HG03135 (cell line): Measurements from ENCODE around the gene AGRN.
A peak's percentile ranks its signal among the peaks of the same experiment; 100 is the strongest.
"Not testable (repeated sequence)": the region's sequence is repeated elsewhere in the genome, so short reads cannot be mapped to it uniquely, and the experiment has no call there.

Experiments
- ATAC-seq: cut with Tn5 transposase; IDR thresholded peaks from one replicate; pipeline ENCODE4 v1.9.1; 2021; ENCODE audit warnings: mild to moderate bottlenecking, moderate library complexity; ENCODE audit not compliant: unreplicated experiment

The AGRN gene

DNA sequence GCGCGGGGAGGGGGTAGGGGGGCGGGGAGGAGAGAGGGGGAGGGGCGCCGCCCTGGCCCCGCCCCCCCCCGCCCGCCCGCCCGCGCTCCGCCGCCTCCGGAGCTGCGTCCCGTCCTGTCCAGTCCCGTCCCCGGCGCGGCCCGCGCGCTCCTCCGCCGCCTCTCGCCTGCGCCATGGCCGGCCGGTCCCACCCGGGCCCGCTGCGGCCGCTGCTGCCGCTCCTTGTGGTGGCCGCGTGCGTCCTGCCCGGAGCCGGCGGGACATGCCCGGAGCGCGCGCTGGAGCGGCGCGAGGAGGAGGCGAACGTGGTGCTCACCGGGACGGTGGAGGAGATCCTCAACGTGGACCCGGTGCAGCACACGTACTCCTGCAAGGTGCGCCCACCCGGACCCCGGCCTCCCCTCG lies at the start of gene AGRN:
Gene AGRN (plus strand): TSS at position 121 of the 405 bp plus-strand sequence. CDS start 53 bp downstream, at position 174.
- ATAC-seq: peak; percentile 33

DNA sequence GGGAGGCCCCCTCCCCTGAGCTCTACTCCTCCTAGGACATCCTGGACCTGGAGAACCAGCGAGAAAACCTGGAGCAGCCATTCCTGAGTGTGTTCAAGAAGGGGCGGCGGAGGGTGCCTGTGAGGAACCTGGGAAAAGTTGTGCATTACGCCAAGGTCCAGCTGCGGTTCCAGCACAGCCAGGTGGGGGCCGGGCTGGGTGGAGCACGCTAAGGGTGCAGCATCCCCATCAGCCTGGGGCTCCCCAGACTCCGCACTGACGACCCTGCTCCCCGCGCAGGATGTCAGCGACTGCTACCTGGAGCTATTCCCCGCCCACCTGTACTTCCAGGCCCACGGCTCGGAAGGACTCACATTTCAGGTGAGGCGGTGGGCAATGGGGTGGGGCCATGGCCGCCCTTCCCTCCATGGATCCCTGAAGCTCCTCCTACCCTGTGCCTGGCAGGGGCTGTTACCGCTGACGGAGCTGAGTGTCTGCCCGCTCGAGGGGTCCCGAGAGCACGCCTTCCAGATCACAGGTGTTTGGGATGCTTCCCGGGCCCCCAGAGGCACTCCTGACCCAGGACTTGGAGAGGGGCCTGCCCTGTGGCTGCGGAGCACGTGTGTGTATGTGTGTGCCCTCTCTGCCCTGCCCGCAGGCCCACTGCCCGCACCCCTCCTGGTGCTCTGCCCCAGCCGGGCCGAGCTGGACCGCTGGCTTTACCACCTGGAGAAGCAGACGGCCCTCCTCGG lies 49.5 kb upstream of the AGRN start:
- no peak for ATAC-seq

GRCh38 chr1:970973-971730 lies 48.8 kb upstream of the AGRN start:
- ATAC-seq: no peak

- ATAC-seq: no peak
Observed at GRCh38 chr1:971751-972506, 48.0 kb upstream of the AGRN start.

GRCh38 chr1:972726-973458 lies 47.0 kb upstream of the AGRN start:
- ATAC-seq: no peak

GRCh38 chr1:973459-974292 lies 46.2 kb upstream of the AGRN start:
- ATAC-seq: no peak

- no peak for ATAC-seq
Observed at GRCh38 chr1:974293-974640, 45.7 kb upstream of the AGRN start.

DNA sequence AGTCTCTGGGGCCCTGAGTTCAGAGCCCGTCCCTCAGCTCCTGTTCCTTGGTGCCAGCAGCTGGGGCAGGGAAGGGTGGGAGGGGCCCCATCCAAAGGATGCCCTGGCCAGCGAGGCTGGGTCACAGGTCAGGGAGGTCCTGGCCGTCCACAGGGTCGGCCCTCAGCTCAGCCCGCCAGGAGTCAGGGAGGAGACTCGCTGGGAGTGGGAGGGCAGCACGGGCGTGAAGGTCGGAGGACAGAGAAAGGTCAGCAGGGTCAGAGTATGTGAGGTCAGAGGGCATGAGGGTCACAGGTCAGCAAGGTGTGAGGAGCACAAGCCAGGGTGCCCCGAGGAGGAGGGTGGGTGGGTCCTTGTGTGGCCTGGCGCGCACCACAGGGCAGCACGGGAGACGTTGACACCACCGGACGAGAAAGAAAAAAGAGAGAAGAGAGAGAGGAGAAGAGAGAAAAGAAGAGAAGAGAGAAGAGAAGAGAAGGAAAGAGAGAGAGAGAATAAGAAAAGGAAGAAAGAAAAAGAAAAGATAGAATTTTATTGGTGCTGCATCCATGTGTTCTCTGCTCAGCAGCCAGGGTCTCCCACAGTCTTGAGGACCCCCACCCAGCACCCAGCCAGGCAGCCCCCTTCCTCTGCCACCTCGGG lies 45.1 kb upstream of the AGRN start:
- ATAC-seq: no peak

GRCh38 chr1:975365-975764 lies 44.6 kb upstream of the AGRN start:
- ATAC-seq: no peak

DNA sequence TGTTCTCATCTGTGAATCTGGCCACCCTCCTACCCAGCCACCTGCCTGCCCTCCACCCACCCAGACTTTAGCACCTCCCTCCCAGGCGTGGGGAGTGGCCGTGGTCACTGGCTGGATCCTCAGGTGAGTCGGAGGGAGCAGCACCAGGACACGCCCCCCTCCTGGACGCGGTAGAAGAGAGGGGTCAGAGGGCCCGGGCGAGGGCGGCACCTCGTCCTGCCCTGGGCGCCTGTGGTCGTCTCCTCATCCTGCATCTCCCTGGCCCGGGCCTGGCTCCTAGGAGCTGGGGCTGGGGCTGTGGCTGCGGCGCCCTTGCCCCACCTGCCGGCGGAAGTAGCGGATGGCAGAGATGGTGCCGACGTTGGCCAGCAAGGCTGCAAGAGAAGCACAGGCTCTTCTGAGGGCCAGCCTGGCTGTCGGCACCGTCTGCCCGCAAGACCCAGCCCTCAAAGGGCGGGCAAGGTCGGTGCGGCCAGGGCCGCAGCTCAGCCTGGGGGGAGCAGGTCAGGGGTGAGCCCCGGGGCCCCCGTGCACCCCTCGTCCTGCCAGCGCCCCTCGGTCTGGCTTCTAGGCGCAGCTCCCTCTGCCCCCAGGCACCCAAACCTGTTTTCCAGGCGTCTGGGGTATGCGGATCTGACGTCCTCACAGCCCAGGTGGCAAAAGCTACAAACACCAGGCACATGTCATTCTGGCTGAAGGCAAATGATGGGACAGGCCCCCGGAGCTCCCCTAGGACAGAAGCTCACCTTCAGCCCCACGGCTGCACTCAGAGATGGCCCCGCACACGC lies 43.8 kb upstream of the AGRN start:
- peak; percentile 49 for ATAC-seq

DNA sequence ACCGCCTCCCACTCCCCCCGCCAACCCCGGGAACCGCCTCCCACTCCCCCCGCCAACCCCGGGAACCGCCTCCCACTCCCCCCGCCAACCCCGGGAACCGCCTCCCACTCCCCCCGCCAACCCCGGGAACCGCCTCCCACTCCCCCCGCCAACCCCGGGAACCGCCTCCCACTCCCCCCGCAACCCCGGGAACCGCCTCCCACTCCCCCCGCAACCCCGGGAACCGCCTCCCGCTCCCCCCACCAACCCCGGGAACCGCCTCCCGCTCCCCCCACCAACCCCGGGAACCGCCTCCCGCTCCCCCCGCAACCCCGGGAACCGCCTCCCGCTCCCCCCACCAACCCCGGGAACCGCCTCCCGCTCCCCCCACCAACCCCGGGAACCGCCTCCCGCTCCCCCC lies 43.1 kb upstream of the AGRN start:
- not testable (repeated sequence) for ATAC-seq

DNA sequence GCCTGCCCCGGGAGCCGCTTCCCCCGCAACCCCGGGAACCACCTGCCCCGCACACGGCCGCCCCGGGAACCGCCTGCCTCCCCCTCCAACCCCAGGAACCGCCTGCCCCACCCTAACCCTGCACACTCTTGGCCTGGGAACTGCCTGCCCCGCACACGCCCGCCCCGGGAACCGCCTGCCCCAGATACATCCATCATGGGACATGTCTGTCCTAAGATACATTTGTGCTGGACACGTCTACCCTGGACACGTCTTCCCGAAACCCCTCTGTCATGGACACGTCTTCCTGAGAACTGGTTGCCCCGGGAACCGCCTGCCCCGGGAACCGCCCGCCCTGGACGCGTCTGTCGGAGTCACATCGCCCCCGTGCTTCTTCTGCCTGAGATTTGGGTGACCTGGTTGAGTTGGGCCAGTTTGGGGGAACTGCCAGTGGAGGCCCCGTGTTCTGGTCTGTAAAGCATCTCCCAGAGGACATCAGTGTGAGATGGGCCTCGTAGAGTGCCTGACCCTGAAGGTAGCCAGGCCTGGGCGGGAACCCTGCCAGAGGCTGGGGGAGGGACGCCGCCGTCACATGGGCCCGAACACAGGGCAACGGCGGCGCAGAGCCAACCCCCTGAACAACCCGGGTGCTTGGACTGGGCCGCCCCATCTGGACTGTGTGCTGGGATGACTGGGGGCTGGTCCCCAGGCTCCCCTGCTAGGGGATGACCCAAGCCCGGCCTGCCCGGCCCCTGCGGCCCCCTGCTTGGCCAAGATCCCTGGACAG lies 41.7 kb upstream of the AGRN start:
- no peak for ATAC-seq

DNA sequence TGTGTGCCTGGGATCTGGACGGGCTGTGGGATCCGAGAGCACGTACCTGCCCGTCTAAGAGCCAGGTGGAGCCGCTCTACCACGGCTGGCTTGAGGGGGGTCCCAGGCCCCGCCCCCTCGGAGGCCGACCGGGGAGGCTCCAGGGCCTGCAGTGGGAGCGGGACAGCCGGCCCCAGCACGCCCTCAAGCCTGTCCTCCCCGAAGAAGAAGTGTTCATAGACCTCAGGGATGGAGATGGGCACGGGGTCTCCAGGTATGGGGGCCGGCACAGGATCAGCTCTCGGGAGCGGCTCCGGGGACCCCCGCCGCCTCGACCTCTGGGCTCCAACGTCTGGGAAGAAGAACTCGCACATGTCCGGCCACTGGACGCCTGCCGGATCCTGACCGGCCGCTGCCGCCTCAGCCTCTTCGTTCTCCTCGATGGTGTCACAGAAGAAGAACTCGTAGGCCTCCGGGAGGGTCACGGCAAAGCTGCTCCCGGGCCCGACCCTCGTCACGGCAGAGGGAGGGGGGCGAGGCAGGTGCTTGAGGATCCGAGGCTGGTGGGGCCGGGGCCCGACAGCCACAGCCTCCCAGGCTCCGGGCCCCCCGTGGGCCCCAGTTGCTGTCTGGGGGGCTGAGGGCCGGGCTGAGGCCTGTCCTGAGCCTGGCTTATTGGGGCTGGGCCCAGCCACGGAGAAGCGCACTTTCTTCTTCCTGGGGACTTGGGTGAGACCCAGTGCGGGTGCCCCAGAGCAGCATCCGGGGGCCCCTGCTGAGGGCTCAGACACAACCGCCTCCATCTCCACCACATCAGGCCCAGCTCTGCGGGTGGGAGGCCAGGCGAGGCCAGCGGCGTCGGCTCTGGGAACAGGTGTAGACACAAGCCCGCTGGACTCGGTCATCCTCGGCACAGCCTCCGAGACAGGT lies 40.8 kb upstream of the AGRN start:
- ATAC-seq: no peak

DNA sequence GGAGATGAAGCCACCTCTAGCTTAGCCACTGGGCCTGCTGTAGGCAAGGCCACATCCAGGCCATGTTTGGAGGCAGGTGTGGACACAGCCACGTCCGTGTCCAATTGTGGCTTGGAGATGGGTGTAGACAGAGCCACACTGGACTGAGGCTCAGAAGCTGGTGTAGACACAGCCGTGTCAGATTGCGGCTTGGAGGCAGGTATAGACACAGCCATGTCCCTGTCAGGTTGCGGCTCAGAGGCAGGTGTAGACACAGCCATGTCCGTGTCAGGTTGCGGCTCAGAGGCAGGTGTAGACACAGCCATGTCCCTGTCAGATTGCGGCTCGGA lies 40.2 kb upstream of the AGRN start:
- no peak for ATAC-seq

- no peak for ATAC-seq
Observed at GRCh38 chr1:980137-980571, 39.8 kb upstream of the AGRN start.

- no peak for ATAC-seq
Observed at GRCh38 chr1:980602-981395, 39.1 kb upstream of the AGRN start.
